ENCODE results near the gene FOXO6.

- no peak for TF ChIP-seq CTCF (IDR thresholded peaks at IDR 0.05; ENCODE audit: low read depth, low read length)
- no peak for TF ChIP-seq POLR2A (IDR thresholded peaks at IDR 0.05; ENCODE audit: extremely low read depth, insufficient read length)
- no peak for TF ChIP-seq MYC (IDR thresholded peaks at IDR 0.05; ENCODE audit: low read depth, low read length)
- TF ChIP-seq MAX (IDR thresholded peaks at IDR 0.05; ENCODE audit: low read depth, low read length), result no peak
Measured at GRCh38 chr1:41350055-41350378, 11.2 kb upstream of the FOXO6 start.

Data from NB4 (cell line).